Ishikawa (cell line): ENCODE results near the gene CD3G.

ENCODE experiments used
- CEBPB ChIP-seq: IDR thresholded peaks from 2 replicates; pipeline ENCODE4 v1.6.1; 2012
- CREB1 ChIP-seq: IDR thresholded peaks from 2 replicates; pipeline ENCODE4 v1.6.1; 2012; ENCODE audit warnings: low read depth
- EGR1 ChIP-seq: IDR thresholded peaks from 2 replicates; pipeline ENCODE4 v1.6.1; 2012
- EP300 ChIP-seq: IDR thresholded peaks from 2 replicates; pipeline ENCODE4 v1.6.1; 2012; ENCODE audit warnings: borderline replicate concordance
- FOXM1 ChIP-seq: IDR thresholded peaks from 2 replicates; pipeline ENCODE4 v1.6.1; 2012; ENCODE audit warnings: low read depth, borderline replicate concordance
- NFIC ChIP-seq: IDR thresholded peaks from 2 replicates; pipeline ENCODE4 v1.6.1; 2012
- RAD21 ChIP-seq: IDR thresholded peaks from 2 replicates; pipeline ENCODE4 v1.6.1; 2012; ENCODE audit warnings: low read depth
- TAF1 ChIP-seq: IDR thresholded peaks from 2 replicates; pipeline ENCODE4 v1.6.1; 2012; ENCODE audit warnings: low read depth, mild to moderate bottlenecking
- TCF12 ChIP-seq: IDR thresholded peaks from 2 replicates; pipeline ENCODE4 v1.6.1; 2012; ENCODE audit warnings: low read depth
- TEAD4 ChIP-seq: IDR thresholded peaks from 2 replicates; pipeline ENCODE4 v1.6.1; 2012
- YY1 ChIP-seq: IDR thresholded peaks from 2 replicates; pipeline ENCODE4 v1.6.1; 2012; ENCODE audit warnings: low read depth
- ZBTB7A ChIP-seq: IDR thresholded peaks from 2 replicates; pipeline ENCODE4 v1.6.1; 2012; ENCODE audit warnings: low read depth
- TF ChIP-seq, protein P1 (sequence below): IDR thresholded peaks from 2 replicates; pipeline ENCODE4 v1.6.1; 2012; ENCODE audit warnings: low read depth, mild to moderate bottlenecking
- TF ChIP-seq, protein P2 (sequence below): IDR thresholded peaks from 2 replicates; pipeline ENCODE4 v1.6.1; 2012
- TF ChIP-seq, protein P3 (sequence below): IDR thresholded peaks from 2 replicates; pipeline ENCODE4 v1.6.1; 2012

CD3G gene

GRCh38 chr11:118341815-118342489 is 2.2 kb upstream of the CD3G start:
- TF ChIP-seq TAF1, result no peak
- no peak for TF ChIP-seq YY1
- TF ChIP-seq CREB1, result no peak

DNA sequence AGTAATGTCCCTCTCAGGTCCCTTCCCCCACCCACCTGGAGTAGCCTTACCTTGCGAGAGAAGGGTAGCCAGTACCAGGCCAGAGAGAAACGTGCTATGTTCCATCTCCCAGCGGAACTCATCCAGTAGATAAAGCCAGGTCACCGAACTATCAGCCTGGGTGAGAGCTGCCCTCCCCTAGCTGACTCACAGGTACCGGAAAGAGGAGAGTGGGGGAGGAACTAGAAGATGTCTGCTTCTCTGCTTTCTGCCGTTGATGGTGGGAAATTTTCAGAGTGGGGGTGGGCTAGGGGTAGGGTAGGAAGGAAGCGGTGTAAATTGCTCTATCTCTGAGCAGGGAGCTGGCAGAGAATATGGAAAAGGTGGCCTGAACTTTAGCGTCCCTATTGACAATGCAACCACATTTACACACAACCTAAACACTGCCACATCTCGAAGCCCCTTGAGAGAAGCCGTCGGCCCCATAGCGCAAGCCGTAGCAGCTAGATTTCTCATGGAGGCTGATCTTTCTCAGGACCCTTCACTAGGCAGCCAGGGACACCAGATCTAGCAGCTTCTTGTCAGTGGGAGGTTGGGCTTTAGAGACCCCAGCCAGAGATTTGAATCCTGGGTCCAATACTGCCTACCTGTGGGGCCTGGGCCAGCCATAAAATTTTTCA is 1.5 kb upstream of the CD3G start, which contains the start of gene CD3D:
Gene CD3D, minus strand, starts transcription at position 203 of the 659 bp plus-strand sequence. Its CDS starts 98 bp downstream, at position 105.
- TF ChIP-seq YY1 (no peak), RAD21 (no peak), ZBTB7A (no peak), NFIC (no peak), EGR1 (no peak), CREB1 (no peak), FOXM1 (no peak), TCF12 (no peak), TEAD4 (no peak), TAF1 (no peak), CEBPB (no peak)
- TF ChIP-seq, protein P1, sequence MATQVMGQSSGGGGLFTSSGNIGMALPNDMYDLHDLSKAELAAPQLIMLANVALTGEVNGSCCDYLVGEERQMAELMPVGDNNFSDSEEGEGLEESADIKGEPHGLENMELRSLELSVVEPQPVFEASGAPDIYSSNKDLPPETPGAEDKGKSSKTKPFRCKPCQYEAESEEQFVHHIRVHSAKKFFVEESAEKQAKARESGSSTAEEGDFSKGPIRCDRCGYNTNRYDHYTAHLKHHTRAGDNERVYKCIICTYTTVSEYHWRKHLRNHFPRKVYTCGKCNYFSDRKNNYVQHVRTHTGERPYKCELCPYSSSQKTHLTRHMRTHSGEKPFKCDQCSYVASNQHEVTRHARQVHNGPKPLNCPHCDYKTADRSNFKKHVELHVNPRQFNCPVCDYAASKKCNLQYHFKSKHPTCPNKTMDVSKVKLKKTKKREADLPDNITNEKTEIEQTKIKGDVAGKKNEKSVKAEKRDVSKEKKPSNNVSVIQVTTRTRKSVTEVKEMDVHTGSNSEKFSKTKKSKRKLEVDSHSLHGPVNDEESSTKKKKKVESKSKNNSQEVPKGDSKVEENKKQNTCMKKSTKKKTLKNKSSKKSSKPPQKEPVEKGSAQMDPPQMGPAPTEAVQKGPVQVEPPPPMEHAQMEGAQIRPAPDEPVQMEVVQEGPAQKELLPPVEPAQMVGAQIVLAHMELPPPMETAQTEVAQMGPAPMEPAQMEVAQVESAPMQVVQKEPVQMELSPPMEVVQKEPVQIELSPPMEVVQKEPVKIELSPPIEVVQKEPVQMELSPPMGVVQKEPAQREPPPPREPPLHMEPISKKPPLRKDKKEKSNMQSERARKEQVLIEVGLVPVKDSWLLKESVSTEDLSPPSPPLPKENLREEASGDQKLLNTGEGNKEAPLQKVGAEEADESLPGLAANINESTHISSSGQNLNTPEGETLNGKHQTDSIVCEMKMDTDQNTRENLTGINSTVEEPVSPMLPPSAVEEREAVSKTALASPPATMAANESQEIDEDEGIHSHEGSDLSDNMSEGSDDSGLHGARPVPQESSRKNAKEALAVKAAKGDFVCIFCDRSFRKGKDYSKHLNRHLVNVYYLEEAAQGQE, result no peak
- TF ChIP-seq, protein P2, sequence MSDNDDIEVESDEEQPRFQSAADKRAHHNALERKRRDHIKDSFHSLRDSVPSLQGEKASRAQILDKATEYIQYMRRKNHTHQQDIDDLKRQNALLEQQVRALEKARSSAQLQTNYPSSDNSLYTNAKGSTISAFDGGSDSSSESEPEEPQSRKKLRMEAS, result no peak
- TF ChIP-seq, protein P3, sequence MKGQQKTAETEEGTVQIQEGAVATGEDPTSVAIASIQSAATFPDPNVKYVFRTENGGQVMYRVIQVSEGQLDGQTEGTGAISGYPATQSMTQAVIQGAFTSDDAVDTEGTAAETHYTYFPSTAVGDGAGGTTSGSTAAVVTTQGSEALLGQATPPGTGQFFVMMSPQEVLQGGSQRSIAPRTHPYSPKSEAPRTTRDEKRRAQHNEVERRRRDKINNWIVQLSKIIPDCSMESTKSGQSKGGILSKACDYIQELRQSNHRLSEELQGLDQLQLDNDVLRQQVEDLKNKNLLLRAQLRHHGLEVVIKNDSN, result no peak

GRCh38 chr11:118343248-118343647 is 896 bp upstream of the CD3G start:
- TF ChIP-seq CREB1 (no peak), YY1 (no peak), TCF12 (no peak), TAF1 (no peak), CEBPB (no peak), EP300 (no peak), TEAD4 (no peak), FOXM1 (no peak), RAD21 (no peak), ZBTB7A (no peak), NFIC (no peak)

DNA sequence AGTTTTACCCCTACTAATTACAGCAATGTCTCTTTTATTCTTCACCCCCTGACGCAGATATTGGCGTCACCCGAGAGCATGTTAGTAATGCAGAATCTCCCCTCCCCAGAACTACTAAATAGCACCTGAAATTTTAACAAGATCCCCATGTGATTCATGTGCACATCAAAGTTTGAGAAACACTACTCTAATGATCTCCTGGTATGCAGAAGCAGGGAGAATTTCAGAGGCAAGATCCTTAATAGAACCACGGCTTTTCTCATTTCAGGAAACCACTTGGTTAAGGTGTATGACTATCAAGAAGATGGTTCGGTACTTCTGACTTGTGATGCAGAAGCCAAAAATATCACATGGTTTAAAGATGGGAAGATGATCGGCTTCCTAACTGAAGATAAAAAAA is 5.3 kb downstream of the CD3G start:
- TF ChIP-seq CEBPB (no peak), YY1 (no peak), EGR1 (no peak), FOXM1 (no peak), TEAD4 (no peak), CREB1 (no peak), TCF12 (no peak), EP300 (no peak), TAF1 (no peak), ZBTB7A (no peak), NFIC (no peak), RAD21 (no peak)
- TF ChIP-seq, protein P1, result no peak
- TF ChIP-seq, protein P3, result no peak
- TF ChIP-seq, protein P2, result no peak

DNA sequence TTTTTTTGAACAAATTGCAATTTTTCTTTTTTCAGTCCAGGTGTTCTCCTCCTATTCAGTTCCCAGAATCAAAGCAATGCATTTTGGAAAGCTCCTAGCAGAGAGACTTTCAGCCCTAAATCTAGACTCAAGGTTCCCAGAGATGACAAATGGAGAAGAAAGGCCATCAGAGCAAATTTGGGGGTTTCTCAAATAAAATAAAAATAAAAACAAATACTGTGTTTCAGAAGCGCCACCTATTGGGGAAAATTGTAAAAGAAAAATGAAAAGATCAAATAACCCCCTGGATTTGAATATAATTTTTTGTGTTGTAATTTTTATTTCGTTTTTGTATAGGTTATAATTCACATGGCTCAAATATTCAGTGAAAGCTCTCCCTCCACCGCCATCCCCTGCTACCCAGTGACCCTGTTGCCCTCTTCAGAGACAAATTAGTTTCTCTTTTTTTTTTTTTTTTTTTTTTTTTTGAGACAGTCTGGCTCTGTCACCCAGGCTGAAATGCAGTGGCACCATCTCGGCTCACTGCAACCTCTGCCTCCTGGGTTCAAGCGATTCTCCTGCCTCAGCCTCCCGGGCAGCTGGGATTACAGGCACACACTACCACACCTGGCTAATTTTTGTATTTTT is 9.1 kb downstream of the CD3G start:
- peak; percentile 48 for TF ChIP-seq RAD21
- TF ChIP-seq NFIC, result no peak

DNA sequence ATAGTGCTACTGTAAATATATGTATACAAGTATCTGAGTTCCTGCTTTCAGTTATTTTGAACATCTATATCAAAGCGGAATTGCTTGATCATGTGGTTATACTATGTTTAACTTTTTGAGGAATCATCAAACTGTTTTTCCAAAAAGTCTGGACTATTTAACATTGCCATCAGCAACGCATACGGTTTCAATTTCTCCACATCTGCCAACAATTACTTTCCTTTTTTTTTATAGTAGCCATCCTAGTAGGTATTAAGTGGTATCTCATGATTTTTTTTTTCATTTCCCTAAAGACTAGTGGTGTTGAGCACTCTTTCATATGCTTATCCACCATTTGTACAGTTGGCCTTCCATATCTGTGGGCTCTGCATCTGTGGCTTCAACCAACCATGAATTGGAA is 13.9 kb downstream of the CD3G start:
- TF ChIP-seq CREB1 (no peak), CEBPB (no peak), TAF1 (no peak), TEAD4 (no peak), YY1 (no peak), EGR1 (no peak), TCF12 (no peak), EP300 (no peak), RAD21 (no peak), ZBTB7A (no peak), NFIC (no peak), FOXM1 (no peak)
- TF ChIP-seq, protein P1, result no peak
- TF ChIP-seq, protein P3, result no peak
- TF ChIP-seq, protein P2, result no peak
